DMS79 (cell line): ENCODE results near the gene SP8.
"Not testable (repeated sequence)": the region's sequence is repeated elsewhere in the genome, so short reads cannot be mapped to it uniquely, and the experiment has no call there.

Experiments used
- DNase-seq: peaks from one replicate; lab custom pipeline; 2025; lab: John Stamatoyannopoulos, UW

The SP8 gene

DNA sequence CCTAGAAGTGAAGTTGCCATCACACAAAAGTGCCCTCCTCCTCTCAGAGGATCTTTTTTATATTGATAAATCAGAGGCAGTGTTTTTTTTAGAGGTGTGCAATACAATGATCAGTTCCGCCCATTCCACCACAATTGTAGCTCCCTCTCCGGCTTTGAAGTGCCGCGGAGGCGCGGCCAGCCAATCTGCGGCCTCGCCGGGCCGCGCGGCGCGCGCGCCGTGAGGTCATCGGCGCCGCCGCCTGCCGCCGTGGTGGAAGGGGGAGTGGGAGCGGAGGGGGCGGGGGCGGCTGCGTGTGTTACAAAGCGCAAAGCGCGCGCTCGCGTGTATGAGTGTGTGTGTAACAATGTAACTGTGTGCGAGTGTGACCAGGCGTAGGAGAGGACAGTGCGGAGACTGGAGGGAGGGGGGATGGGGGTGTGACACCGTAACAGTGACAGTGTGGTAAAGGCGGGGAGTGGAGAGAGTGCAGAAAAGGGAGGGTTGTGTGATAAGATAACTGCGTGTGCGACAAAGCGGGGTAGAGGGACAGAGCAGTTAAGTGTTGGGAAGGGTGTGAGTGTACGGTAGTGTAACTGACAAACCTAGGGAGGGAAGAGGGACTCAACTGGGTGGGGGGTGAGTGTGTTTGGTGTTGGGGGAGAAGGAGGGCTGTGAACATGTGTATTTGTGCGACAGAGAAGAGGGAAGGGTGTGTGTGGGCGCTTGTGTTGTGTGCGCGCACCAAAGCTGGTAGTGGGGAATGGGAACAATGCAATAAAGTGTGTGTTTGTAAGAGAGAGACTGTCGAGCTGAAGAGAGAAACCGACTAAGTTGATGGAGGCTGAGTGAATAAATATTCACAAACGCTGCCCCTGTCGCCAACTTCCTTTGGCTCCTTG is at the start of gene SP8:
Gene SP8 (minus strand): TSS at position 108 of the 881 bp plus-strand sequence. CDS start 88 bp downstream, at position 20.
- DNase-seq = peak; percentile 50

DNA sequence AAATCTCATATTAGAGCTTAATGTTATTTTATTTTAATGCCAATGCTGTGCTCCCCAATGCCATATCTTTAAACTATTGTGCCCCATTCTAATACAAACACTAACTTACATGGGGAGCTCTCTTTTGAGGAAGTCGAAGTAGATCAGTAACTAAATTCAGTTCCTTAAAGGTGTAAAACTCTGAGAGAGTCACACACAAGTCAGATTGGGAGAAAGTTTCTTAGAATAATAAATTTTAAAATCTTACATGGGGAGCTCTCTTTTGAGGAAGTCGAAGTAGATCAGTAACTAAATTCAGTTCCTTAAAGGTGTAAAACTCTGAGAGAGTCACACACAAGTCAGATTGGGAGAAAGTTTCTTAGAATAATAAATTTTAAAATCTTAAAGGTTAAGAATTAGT is 49.7 kb upstream of the SP8 start:
- DNase-seq = not testable (repeated sequence)

DNA sequence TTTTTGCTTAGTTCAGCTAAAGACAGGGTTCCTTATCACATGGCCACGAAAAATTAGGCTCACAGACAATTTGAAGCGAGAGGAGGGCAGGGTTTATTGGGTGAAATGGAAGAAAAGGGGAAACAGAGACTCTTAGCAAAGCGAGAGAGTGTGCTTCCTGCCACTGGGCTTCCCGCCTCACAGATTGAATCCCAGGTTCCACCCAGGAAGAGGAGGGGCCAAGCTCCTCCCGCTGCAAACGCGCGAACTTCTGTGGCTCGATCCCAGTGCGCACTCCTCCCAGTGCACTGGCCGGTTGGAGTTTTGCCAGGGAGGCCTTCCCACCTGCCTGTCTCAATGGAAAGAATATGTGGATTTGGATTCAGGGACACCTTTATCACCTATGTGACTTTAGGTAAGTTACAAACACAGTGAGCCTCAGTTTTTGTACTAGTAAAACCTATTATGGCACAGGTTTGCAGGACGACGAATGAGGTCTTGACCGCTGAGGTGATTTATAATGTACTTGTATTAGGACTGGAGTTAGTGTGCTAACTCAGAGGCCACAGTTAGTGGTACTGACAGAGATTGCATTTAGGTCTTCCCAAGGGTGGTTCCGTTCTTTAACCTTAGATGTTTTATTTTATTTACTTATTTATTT is 48.5 kb upstream of the SP8 start:
- no peak for DNase-seq

DNA sequence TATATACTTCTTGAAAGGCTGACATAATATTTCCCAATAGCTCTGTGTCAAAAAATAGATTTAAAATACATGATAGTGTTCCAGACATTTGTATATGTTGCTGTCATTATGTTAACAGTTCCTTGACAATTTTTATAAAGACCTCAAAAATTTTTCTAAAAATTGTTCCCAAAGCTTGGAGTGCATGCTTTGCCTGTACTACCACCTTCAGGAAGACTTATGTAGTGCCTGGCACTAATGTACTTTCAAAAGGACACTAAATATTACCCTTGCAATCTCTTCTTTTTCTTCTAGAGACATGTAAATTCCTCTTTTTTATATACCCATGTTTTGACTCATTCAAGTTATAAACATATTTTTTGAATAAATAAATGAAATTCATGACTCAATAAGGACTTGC is 48.0 kb upstream of the SP8 start:
- DNase-seq = no peak

DNA sequence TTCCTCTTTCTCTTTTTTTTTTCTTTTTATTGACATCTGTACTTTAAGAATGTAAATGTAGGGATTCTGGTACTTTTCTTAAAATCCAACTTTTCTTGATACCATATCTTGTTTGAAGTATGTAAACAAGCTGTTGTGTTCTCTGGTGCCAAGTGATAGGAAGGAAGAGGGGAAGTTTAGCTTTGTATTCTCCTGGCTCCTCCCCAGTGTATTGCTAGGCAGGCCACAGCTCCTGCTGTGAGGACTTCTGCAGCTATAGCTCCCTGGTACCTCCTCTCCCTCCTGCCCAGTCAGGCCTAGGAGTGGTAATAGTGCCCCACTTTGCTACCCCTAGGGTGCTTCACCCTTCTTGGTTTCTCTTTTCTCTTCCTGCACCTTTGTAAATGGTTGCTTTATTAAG is 45.3 kb upstream of the SP8 start:
- DNase-seq = no peak

DNA sequence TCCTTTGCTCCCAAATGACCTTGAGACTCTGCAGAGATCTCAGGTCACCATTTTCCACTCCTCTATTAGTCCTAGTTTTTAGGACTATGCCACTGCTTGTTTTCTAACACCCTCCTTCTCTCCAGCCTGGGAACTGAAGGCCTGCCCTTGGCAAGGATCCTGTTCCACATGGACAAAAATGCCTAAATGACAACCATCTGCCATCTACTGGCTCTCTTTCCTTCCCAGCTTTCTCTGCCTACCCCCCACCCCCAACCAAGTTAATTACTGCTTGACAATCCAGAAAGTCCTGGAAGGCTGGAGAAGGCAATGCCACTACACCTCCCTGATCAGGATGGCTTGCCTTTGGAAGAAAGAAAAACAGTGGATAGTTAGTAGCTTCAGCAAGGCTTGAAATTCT is 44.8 kb upstream of the SP8 start:
- DNase-seq = no peak

DNA sequence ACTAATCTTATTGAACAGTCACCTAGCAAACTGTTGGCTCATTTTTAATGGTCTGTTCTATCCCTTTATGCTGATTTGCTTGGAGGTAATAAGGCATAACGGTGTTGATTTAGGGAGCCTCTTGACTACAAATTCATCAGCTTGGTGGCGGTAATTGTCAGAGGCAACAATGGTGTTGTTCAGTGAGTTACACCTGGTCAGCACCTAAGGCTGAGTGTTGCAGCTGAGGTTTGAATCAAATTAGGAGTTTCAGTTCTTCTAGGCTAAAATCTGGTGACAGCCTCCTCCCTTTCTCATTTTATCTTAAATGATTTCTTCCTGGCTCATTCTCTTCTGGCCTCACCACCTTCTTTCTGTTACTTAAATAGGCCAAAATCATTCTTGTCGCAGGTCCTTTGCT is 42.3 kb upstream of the SP8 start:
- DNase-seq = no peak

DNA sequence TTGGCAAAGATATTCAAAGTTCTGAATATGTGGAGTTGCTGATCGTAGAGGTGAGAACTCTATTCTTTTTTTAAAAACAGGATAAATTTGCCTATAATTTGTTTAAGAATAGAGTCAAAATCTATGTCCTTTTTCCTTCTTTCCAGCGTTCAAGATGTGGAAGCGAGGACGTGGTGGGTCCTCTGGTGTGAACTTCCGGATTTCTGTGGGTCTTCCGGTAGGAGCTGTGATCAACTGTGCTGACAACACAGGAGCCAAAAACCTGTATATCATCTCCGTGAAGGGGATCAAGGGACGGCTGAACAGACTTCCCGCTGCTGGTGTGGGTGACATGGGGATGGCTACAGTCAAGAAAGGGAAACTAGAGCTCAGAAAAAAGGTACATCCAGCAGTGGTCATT is 40.5 kb upstream of the SP8 start:
- no peak for DNase-seq

DNA sequence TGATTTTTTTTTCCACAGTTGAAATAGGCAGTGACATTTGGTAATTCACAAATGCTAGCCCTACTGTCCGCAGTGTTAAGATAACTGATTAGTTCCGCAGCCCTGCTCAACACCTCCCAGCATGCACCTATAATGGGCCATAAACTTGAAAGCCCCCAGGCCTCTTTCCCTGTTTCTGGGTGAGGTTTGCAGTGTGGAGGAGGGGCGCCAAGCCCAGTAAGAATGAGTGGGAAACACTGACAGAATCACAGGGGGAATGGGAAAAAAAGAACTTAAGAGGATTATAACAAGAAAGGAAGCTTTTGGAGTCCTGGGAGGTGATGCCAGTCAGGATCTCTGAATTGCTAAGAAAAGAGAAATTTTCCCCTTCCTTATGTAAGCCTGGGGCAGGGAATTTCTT is 39.6 kb upstream of the SP8 start:
- DNase-seq = no peak

DNA sequence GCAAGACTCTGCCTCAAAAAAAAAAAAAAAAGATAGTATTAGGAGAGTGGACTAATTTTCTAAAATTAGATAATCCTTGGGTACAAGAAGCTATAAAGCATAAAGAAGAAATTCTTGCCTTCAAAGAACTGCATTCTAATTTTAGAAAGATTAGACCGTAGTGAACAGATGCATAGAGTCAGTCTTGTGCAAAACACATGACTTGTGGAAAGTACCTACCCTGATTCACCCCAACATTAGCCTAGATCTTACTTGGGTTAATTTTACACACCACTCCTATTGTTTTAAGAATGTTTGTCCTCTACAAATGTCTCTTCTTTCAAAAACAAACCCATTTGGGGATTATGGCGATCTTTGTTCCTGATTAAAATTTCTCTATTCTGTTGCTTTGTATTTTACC is 38.9 kb upstream of the SP8 start:
- DNase-seq = no peak

DNA sequence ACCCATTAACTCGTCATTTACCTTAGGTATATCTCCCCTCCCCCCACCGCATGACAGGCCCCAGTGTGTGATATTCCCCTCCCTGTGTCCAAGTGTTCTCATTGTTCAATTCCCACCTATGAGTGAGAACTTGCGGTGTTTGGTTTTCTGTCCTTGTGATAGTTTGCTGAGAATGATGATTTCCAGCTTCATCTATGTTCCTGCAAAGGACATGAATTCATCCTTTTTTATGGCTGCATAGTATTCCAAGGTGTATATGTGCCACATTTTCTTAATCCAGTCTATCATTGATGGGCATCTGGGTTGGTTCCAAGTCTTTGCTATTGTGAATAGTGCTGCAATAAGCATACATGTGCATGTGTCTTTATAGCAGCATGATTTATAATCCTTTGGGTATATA is 34.7 kb upstream of the SP8 start:
- not testable (repeated sequence) for DNase-seq

DNA sequence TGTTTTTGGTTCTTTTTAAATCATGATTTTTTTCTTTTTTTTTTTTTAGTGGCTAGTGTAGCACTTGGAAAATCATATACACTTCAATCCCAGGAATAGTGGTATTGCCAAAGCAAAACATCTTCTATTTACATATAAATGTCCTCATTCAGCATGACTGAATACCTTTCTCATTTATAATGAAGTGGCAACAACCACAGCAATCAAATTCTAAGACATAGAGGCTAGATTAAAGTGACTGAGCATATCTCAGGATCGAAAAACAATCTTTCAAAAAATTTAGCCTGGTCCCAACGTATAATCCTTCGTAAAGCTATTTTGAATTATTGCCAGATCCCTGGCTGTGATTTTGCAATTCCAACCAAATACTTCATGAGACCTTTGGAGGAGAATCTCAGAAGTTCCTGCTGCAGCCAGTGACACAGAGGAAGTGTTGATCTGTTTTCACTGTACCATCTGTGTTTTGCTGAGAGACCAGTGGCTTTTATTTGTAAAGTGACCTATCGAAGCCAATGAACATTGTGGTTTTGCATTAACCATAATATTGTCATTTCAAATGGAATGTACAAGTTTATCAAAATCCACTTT is 29.8 kb upstream of the SP8 start:
- DNase-seq = no peak

DNA sequence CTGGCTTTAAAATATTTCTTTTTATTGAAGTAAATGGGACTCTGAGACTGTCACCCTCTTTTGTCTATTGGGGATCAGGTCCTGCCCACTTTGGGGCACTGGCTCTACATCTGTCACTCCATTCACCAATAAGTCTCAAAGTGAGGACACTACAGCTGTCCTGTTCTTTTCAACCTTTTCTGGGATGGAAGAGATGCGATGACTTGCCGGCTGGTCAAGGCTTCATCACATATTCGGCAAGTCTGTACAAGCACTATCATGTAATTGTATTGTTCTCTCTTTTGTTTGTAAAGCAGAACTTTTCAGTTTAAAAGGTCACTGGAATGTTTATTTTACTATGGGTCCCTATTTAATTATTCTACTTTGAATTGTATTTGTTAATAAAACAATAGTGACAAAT is 17.7 kb upstream of the SP8 start:
- DNase-seq = no peak

DNA sequence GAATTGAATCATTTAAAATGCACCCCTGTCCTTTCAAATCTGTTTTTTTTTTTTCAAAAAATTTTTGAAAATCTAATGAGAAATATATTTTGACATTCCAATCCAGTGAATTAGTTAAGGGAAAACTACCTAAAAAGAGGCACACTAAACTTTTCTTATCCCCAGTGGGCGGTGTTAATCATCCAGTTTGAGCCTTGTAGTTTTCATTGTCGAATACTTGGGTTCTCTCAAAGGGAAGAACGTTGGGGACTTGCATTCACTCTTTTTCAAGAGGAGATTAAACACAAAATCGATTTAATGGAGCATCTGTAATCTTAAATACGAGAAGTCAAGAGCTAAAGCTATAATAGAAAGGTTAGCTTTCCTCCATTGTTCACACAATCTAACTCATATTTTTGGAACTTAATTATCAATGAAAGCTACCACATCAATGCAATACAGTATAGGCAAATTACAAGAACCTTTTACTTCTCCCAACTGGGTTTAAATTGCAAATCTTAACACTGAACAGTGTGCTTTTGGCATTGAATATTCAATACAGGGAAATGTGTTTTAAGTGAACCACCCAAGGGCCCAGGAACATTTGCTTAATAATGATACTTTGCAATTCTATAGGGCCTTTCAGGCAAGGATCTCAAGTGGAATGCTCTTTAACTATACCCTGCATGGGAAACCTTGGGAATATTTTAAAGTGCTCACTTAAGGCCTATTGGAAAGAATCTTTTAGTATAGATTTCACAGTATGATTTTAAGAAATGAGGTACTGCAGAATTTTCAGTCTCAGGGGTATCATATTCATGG is 13.1 kb upstream of the SP8 start:
- no peak for DNase-seq

DNA sequence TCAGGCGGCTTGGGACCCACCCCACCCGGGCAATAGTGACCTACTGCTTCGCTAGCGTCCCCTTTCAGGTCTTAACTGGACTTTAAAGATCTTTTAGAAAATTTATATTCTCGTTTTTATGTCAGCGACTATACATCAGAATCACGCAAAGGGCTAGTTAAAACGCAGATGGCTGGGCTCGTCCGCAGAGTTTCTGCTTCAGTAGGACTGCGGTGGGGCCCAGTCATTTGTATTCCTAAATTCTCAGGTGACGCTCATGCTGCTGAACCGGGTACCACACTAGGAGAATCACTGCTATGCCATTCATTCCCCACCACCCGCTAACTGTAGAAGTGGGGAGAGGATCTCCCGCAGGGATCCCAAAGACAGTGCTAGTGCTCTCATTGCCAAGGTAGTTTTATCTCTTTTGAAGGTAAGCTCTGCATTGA is 12.0 kb upstream of the SP8 start:
- no peak for DNase-seq

DNA sequence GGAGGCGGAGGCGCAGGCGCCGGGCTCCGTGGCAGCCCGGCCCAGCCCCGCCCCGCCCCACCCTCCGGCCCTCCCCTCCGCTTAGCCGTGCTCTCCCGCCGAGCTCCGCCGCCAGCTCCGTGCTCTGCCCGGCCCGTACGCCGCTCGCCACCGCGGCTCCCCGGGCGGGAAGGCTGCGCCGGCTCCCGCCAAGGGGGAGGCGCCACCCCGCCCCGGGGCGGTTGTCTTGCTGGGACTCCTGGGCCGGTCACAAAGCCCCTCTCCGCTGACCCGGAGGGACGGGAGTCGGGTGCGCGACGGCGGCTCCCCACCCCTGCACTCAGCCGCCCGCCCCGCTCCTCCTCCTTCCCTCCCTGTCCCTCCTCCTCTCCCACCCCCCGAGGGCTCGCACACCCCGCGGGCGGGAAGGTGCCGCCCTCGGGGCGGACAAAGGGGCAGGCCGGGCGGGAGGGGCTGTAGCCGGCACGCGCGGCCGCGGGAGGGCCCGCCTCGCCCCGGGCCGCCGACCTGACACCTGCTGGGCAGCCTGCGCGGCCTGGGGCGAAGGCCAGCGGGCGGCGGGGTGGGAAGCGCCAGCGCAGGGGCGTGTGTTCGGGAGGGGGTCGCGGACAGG is 11.5 kb upstream of the SP8 start:
- no peak for DNase-seq

DNA sequence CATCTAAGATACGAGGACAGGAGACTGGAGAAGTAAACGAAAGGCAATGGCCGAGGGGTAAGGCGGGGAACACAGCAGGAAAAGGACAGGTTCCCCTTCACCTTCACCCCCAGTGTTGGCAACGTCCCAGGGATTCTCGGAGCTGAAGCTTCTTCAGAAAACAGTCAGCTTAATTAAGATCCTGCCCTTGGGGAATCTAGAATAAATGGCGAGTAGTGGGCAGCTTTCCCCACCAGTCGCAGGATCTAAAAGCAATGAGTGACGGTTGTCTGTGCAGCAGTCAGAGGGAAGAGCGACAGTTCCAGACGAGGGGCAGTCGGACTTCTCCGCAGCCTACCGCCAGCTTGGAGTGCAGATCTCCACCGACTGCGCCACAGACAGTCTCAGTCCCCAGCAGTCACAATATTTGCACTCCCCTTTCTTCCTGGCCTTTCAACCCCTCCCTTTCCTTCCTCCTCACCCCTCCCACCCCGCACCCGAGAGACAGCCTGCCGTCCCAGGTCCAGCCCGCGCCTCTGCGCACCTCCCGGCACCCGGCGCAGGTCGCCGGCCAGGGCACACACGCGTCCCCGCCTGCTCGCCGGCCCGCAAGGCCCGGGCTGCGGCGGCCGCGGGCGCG is 10.9 kb upstream of the SP8 start:
- no peak for DNase-seq

DNA sequence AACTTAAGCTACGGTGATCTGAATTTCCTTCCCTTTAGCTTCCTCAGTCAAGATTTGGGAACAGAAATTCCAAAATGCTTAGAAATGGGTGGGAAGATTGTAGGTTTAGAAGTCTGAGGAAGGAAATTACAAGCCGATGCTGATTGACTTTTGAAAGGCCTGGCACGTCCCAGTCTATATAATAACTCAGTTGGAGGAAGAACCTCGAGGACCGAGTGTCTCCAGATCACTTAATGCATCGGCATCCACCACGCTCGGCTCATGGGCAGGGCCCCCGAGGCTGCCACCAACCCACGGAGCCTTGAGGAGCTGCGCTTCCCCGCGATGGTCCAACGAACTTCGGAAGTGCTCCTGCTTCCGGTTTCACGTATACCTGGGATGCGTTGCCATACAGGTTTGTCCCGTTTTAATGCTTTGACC is 10.4 kb upstream of the SP8 start:
- no peak for DNase-seq

DNA sequence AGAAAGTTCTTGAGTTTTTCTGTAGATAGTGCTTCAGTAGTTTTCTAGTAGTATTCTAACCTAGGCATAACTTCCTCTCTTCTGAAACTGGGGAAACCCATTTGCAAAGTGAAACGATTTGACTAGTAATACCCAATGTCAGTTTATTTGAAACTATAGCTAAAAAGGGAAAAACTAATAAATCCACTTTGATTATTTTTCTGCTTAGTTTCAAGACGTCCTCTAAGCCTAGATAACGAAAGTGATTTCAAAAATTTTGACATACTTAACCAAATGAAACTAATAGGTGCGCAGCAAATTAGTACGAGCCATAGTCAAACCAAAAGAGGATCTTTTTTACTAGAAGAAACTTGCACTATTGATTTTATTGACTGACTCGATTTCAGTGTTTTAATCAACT is 9.8 kb upstream of the SP8 start:
- no peak for DNase-seq

DNA sequence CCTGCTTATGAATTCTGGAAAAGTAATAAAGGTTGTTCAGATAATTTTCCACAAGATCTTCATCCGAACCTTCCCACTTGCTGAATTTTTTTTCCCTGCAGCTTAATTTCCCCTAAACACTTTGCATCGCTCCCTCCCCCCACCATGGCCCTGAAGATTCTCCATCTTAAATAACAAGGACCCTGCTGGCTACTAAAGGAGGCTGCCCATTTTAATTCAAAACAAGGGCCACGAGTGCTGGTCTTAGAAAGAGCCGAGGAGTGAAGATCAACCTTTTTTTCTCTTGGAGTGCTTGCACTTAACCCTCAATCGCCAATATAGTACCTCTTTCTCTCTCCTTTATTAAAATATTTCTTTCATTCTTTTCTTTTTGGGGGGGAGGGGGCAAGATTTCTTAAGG is 9.2 kb upstream of the SP8 start:
- no peak for DNase-seq

DNA sequence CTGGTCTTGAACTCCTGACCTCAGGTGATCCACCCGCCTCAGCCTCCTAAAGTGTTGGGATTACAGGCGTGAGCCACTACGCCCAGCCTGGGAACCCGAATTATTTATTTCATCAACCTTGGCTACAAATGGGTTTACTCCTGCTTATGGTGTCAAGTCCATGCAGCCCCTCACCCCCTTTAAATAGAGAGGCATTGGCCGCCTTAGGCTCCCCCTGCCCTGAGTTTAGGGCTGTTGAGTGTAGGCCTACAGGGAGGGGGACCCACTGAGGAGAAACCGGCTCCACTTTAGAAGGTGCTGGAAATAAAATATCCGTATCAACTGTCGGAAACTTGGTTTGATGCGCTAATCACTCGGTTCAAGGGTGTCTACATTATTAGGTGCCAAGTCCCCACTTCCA is 8.7 kb upstream of the SP8 start:
- DNase-seq = no peak

DNA sequence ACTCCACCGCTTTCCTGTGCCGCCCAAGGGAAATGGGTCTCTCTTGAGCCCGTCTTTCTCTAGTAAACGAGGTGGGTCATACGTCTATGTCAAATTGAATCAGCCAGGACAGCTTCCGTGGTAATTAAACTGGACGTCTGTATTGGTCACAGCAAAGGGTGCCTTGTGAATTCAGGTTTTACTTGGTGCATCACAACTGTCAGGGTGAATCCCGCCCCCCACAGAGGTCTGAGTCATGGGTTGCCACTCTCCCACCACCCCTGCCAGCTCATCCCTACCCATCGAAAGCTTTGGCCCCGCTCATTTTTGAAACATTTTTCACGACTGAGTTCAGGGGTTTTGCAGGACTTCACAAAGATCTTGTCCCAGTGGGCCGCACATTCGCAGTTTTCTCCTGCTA is 8.0 kb upstream of the SP8 start:
- DNase-seq = no peak
